HG02884 (cell line): ENCODE measurements around the gene QTRT2.

ENCODE experiments used
- ATAC-seq: cut with Tn5 transposase; IDR thresholded peaks from one replicate; pipeline ENCODE4 v1.9.1; 2021; ENCODE audit warnings: mild to moderate bottlenecking, moderate library complexity; ENCODE audit not compliant: unreplicated experiment

The QTRT2 gene

GRCh38 chr3:114076711-114077110 is 20.2 kb downstream of the QTRT2 start:
- no peak for ATAC-seq

- no peak for ATAC-seq
Measured at GRCh38 chr3:114078126-114078525, 21.6 kb downstream of the QTRT2 start.

GRCh38 chr3:114079761-114080160 is 23.2 kb downstream of the QTRT2 start:
- no peak for ATAC-seq

GRCh38 chr3:114080201-114080600 is 23.7 kb downstream of the QTRT2 start:
- no peak for ATAC-seq

GRCh38 chr3:114081037-114081436 is 24.5 kb downstream of the QTRT2 start:
- no peak for ATAC-seq

GRCh38 chr3:114083112-114083511 is 26.6 kb downstream of the QTRT2 start:
- ATAC-seq = no peak

- ATAC-seq = no peak
Measured at GRCh38 chr3:114086356-114086755, 29.8 kb downstream of the QTRT2 start.

- ATAC-seq = no peak
Measured at GRCh38 chr3:114089675-114090074, 33.1 kb downstream of the QTRT2 start.

GRCh38 chr3:114092151-114093015 is 35.8 kb downstream of the QTRT2 start:
- no peak for ATAC-seq

GRCh38 chr3:114093016-114093380 is 36.5 kb downstream of the QTRT2 start:
- no peak for ATAC-seq

GRCh38 chr3:114093596-114093995 is 37.1 kb downstream of the QTRT2 start:
- ATAC-seq = no peak

- ATAC-seq = no peak
Measured at GRCh38 chr3:114095796-114096195, 39.3 kb downstream of the QTRT2 start.

- ATAC-seq = no peak
Measured at GRCh38 chr3:114101101-114101500, 44.6 kb downstream of the QTRT2 start.

- ATAC-seq = no peak
Measured at GRCh38 chr3:114103181-114103580, 46.6 kb downstream of the QTRT2 start.

- ATAC-seq = no peak
Measured at GRCh38 chr3:114103858-114104257, 47.3 kb downstream of the QTRT2 start.

- ATAC-seq = no peak
Measured at GRCh38 chr3:114104414-114104813, 47.9 kb downstream of the QTRT2 start.

GRCh38 chr3:114108137-114108536 is 51.6 kb downstream of the QTRT2 start:
- ATAC-seq = no peak

GRCh38 chr3:114110439-114110838 is 53.9 kb downstream of the QTRT2 start:
- no peak for ATAC-seq

- ATAC-seq = no peak
Measured at GRCh38 chr3:114111060-114111770, 54.7 kb downstream of the QTRT2 start.

- no peak for ATAC-seq
Measured at GRCh38 chr3:114112696-114113095, 56.2 kb downstream of the QTRT2 start.

- no peak for ATAC-seq
Measured at GRCh38 chr3:114114719-114115118, 58.2 kb downstream of the QTRT2 start.

GRCh38 chr3:114115143-114115542 is 58.6 kb downstream of the QTRT2 start:
- no peak for ATAC-seq
